K562 treated with DMSO at 1 percent for 24 hours (cell line): ENCODE data around the gene PRDM9. TPM values are rescaled to one million over a fixed set of nuclear protein-coding genes. Genes with fewer than 3 reads are reported as not detected.

ENCODE experiments used
- total RNA-seq: library from RNA; unstranded; fragments of 300-600 nt; gene quantifications from 2 replicates; pipeline ENCODE4 v1.2.3, GENCODE V29; 2022; ENCODE audit warnings: low read depth; ENCODE audit not compliant: insufficient read depth

PRDM9 gene
- 2.3 and 3.2 TPM in 2 replicates for total RNA-seq

GRCh38 chr5:23507278-23507685, at the start of gene PRDM9:
PRDM9 (plus strand) TSS chr5:23507609; CDS start chr5:23509034, 1,425 bp downstream.

